ENCODE measurements around the gene SIX6.

SIX6 gene

DNA sequence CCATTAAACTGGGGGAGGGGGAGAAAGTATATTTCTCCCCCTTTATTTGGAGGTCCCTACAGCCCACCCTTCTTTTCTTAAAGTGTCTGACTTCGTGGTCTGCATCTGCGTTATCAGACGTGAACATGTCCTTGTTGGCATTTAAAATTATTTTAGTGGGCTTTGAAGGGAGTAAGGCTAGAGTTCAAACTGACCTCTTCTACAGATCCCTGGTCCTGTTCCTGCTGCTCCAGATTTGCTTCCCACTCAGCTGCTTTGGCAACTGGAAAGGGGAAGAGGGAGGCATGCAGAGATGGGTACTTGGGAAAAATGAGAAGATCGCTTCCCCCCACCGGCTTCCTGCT lies 611 bp upstream of the SIX6 start:
- TF ChIP-seq POLR2A (IDR thresholded peaks at IDR 0.05; ENCODE audit: low read depth, low read length): no peak
- FAIRE-seq (no peak), DNase-seq (ENCODE audit: insufficient read length, low spot score) (no peak)

DNA sequence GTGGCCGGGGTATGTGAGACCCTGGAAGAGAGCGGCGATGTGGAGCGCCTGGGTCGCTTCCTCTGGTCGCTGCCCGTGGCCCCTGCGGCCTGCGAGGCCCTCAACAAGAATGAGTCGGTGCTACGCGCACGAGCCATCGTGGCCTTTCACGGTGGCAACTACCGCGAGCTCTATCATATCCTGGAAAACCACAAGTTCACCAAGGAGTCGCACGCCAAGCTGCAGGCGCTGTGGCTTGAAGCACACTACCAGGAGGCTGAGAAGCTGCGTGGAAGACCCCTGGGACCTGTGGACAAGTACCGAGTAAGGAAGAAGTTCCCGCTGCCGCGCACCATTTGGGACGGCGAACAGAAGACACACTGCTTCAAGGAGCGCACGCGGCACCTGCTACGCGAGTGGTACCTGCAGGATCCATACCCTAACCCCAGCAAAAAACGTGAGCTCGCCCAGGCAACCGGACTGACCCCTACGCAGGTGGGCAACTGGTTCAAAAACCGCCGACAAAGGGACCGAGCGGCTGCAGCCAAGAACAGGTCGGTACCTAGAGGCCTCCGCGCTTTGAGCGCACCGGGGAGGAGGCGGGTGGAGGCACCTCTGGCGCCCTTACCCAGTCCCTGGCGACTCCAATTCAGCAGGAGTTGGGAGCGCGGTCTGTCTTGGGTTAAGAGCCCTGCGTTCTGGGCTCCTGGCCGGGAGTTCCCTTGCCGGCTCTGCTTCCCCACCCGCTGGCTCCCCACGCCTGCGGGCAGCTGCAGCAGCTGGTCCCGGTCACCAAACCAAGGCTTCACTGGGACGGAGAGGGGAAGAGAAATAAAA lies 700 bp downstream of the SIX6 start:
- DNase-seq (ENCODE audit: insufficient read length, low spot score) (no peak), FAIRE-seq (no peak)
- no peak for TF ChIP-seq POLR2A (IDR thresholded peaks at IDR 0.05; ENCODE audit: low read depth, low read length)

DNA sequence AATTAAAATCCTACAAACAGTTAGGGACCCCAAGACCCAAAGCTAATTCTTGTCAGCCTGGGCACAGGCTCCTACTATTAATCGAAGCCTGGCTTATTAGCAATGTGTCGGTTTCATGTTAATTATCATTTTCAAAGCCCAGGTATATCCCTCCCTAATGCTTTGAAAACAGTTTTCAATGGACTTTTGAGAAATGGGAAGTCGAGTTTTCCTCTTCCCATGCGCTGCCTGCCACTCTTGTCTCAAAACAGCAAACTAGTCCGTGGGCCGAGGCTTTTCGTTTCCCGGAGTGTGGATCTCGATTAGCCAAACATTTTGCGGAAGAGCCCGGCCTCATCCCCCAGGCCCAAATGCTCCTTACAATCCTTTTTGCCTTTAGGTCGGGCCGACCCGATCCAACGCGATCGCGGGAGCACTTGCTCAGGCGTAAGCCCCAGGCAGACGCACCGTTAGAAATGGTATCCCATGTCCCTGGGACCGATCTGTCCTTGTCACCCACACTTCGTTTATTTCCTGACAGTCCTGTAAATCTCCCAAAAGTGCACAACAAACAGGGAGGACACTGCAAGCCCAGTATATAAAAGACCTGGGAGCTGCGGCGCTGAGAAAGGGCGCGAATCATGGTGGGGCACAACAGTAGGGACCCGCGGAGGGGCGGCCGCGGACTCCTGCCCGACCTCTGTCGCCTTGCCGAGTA lies 1.5 kb downstream of the SIX6 start:
- no peak for TF ChIP-seq POLR2A (IDR thresholded peaks at IDR 0.05; ENCODE audit: low read depth, low read length)
- no peak for FAIRE-seq
- DNase-seq (ENCODE audit: insufficient read length, low spot score): no peak

DNA sequence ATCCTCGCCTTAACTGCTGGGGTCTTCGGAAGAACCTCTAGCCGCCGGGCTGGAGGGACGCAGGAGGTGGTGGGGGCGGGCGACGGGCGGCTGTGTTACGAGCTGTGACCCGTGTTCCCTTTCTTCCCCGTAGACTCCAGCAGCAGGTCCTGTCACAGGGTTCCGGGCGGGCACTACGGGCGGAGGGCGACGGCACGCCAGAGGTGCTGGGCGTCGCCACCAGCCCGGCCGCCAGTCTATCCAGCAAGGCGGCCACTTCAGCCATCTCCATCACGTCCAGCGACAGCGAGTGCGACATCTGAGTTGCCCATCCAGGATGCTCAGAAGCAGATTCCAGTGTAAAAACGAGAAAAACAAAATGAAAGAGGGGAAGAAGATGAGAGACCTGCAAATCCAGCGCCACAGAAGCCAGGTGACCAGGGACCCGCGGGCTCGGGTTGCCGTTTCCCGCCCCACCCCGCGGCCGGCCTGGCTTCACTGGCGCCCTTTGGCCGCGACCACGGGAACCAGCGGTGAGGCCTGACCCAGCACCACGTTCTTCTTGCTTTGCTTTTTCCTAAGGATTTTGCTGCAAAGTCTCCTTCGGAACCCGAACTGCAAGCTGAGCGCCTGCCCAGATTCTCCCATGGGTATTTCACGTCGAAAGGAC lies 2.1 kb downstream of the SIX6 start:
- no peak for TF ChIP-seq POLR2A (IDR thresholded peaks at IDR 0.05; ENCODE audit: low read depth, low read length)
- DNase-seq (ENCODE audit: insufficient read length, low spot score) (no peak), FAIRE-seq (no peak)

DNA sequence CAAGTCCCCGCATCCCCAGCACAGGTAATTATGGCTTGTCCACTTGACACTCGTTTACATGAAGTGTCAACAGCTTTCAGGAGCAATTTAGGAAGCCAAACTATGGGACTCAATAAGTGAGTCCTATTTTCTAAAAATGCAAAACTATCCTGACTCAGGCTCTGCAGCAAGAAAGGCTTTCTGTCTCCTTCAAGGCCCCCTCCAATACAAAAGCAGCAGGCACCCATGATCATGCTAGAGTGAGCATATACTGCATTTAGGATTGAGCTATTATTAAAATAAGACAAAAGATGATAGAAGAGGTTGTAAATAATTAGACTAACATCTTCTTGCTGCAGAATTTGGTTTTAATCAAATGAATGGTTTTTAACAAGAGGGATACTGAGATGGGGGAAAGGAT lies 3.2 kb downstream of the SIX6 start:
- FAIRE-seq (no peak), DNase-seq (ENCODE audit: insufficient read length, low spot score) (no peak)
- no peak for TF ChIP-seq POLR2A (IDR thresholded peaks at IDR 0.05; ENCODE audit: low read depth, low read length)

DNA sequence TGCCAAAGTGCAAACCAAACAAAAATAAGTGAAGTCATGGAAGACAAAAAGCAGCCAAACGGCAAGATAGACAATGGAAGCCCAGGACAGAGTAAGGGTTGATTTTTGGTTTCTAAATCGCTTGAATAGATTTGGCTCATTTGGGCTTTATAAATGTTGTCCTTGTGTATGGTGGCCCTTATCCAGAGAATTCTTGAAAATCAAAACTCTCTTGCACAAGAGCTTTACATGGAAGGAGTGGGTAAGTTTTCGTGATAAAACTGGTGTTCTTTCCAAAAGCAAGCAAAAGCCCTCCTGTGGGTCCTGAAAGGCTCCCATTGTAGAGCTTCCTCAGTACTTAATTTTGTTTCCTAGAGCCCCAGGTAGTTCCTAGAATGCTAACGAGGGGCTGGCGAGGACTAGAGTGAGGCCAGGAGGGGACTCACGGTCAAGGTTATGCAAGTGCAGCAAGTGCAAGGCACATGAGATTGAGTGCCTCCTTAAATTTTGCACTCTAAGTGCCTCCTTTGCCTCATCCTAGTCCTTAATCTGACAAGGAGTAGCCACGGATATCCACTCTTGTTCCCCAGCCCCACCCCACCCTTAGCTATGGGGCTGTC lies 4.1 kb downstream of the SIX6 start:
- DNase-seq (ENCODE audit: insufficient read length, low spot score) (no peak), FAIRE-seq (no peak)
- no peak for TF ChIP-seq POLR2A (IDR thresholded peaks at IDR 0.05; ENCODE audit: low read depth, low read length)

DNA sequence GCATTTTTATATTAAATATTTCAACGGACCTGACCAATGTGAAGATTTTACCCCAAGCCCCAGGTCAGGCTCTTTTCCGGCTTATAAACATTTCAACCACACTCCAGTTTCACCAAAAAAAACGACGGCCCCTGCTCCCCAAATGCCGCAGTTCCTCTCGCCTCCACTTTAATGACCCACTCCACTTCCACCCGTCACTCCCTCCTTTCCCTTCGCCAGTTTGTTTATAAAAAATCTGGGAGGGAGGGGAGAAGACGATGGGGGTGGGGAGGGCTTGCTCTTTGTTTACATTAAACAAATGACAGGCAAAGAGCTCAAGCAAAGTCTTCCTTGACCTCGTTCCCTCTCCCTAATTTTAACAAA lies 5.4 kb downstream of the SIX6 start:
- TF ChIP-seq POLR2A (IDR thresholded peaks at IDR 0.05; ENCODE audit: low read depth, low read length): no peak
- DNase-seq (ENCODE audit: insufficient read length, low spot score) (no peak), FAIRE-seq (no peak)

DNA sequence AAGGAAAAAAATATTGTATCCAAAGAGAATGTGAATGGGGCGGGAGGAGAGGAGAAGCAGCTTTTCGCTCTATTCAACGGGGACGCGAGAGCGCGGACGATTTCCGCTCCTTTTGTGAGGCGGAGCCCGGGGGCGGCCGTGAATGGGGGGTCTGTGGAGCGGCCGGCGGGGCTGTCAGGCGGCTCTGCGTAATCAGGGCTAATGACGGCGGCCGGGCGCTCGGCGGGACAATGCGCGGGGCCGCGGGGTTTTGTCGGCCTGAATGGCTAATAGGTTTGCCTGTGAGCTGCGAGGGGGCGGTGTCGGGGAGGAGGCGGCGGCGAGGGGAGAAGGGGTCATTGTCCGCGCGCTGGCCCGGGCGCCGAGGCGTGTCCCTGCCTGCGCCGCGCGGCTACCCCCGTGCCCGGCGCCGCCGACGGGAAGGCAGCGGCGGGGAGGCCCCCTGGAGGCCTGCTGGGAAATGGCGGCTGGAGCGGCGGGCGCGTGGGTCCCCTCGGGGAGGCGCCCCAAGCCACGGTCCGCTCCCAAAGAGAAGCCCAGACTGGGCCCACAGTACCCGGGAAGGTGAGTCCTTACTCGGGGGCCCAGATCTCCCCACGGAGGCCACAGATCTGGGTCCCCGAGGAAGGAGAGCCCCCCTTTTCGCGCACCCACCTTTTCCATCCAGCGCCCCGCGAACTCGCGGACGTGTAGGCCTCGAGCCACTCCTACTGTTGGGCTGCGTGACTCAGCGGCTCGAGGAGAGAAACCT lies 6.0 kb downstream of the SIX6 start:
- FAIRE-seq: no peak
- no peak for DNase-seq (ENCODE audit: insufficient read length, low spot score)
- no peak for TF ChIP-seq POLR2A (IDR thresholded peaks at IDR 0.05; ENCODE audit: low read depth, low read length)

DNA sequence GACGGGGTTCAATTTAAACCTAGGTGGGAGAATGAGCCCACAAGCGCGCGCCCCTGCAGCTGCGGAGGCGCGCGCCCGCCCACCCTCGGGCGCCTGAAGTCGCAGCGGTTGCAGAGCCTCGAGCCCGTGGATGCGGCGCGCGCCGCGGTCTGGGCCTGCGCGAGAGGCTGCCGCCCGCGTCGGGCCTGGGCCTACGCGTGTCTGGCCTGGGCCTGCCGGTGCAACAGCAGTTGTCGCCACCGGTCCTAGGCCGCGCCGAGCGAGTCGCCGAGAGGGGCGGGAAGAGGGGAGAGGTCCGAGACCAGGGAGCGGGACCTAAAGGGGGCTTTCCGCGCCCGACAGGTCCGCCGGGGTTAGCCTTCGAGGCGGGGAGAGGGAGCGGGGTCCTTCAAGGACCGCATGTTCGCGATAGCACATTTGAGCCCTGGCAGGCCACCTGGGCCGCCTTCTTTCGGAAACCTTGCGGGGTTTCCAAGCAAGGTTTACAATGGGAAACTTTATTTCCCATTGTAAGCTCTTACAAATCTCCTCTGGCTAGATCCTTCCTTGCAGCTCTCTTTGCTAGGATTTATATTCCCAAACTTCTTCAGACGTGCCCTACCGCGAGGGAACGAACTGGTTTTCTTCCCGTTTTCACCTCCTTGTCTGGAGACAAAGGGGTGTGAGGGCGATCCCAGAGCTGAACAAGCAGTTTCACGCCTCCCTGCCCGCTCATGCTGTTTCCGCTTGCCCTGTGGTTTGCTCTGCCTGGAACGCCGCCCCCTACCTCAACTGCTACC lies 6.8 kb downstream of the SIX6 start:
- no peak for TF ChIP-seq POLR2A (IDR thresholded peaks at IDR 0.05; ENCODE audit: low read depth, low read length)
- DNase-seq (ENCODE audit: insufficient read length, low spot score): no peak
- FAIRE-seq: no peak

DNA sequence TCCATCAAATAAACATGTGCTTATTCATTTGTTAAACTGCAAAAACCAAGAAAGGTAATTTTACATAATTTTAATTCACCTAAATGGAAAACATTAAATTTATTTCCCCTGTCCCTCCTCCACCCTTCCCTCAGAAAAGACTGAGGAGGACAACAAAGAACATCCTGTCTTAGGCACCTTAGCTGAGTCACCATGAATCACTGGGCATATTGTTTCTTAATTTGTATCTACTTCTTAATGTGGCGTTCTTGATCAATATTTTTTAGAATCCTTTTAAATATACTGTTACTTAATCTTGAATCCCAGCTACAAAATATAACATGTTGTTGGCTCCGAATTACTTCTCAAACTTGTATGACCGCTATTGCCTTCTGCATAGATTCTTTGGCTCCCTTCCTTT lies 23.5 kb downstream of the SIX6 start:
- DNase-seq (ENCODE audit: insufficient read length, low spot score) (no peak), FAIRE-seq (no peak)
- TF ChIP-seq POLR2A (IDR thresholded peaks at IDR 0.05; ENCODE audit: low read depth, low read length): no peak

DNA sequence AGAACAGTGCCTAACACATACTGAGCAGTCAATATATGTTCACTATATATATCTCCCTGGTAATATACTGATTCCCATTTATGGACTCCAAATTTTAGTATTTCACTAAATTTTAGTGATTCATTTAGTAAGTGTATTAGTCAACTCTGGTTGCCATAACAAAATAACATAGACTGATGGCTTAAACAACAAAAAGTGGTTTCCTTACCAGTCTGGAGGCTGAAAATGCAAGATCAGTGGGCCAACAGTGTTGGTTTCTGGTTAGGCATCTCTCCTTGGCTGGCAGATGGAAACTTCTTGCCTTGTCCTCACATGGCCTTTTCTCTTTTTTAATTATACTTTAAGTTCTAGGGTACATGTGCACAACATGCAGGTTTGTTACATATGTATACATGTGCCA lies 28.7 kb downstream of the SIX6 start:
- TF ChIP-seq POLR2A (IDR thresholded peaks at IDR 0.05; ENCODE audit: low read depth, low read length): no peak
- DNase-seq (ENCODE audit: insufficient read length, low spot score): no peak
- no peak for FAIRE-seq

DNA sequence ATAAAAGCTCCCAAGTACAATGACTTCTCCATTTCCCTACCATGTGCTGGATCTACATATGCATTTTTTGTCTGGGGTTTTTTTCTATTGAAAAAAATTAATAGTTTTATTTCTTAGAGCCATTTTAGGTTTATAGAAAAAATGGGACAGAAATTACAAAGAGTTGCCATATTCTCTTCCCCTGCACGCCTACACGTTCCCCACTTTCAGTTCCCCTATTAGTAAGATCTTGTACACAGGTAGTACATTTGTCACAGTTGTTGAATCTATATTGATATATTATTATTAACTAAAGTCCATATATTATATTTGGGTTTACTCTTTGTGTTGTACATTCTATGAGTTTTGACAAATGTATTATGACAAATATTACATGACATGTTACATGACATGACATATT lies 35.7 kb downstream of the SIX6 start:
- no peak for FAIRE-seq
- no peak for DNase-seq (ENCODE audit: insufficient read length, low spot score)
- no peak for TF ChIP-seq POLR2A (IDR thresholded peaks at IDR 0.05; ENCODE audit: low read depth, low read length)

DNA sequence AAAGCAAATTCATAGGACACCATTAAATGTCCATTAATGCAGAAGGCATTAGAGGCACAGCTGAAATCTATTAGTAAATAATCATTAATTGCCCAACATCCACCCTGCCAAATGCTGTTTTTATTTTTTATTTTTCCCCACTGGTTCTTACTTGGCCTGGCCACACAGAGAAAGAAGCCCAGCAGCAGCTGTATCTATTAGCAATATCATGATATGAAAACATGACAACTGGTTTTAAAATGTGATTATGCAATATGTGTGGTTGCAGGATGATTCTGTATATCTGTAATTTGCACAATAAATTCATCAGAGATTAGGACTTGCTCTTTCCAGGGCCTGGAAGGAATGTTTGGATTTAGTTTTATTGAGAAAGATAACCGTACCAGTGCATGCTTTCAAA lies 44.9 kb downstream of the SIX6 start:
- no peak for FAIRE-seq
- TF ChIP-seq POLR2A (IDR thresholded peaks at IDR 0.05; ENCODE audit: low read depth, low read length): no peak
- no peak for DNase-seq (ENCODE audit: insufficient read length, low spot score)
